Cardiac fibroblast (primary cell): Measurements from ENCODE around the gene CYSLTR2.
"Not testable (repeated sequence)": the region's sequence is repeated elsewhere in the genome, so short reads cannot be mapped to it uniquely, and the experiment has no call there.

ENCODE experiments used
- DNase-seq, 2 donors: peaks; one replicate each; pipeline versions ENCODE4 v3.0.0 to v3.0.0-alpha.2; 2010; ENCODE audit warnings: low read depth in 2 of 2
- H3K4me3 ChIP-seq, 2 donors: replicated peaks in 1 of 2; 1 replicate in 1 of 2; 2 replicates in 1 of 2; pipeline ENCODE4 v1.5.1; 2011; ENCODE audit warnings: low read depth in 2 of 2, low read length in 2 of 2, mild to moderate bottlenecking in 2 of 2, moderate library complexity in 1 of 2
- TF ChIP-seq, protein P1 (sequence below): IDR thresholded peaks from one replicate; pipeline ENCODE4 v1.5.1; 2011; ENCODE audit warnings: low read depth, mild to moderate bottlenecking, low read length, inconsistent platforms

Gene CYSLTR2

DNA sequence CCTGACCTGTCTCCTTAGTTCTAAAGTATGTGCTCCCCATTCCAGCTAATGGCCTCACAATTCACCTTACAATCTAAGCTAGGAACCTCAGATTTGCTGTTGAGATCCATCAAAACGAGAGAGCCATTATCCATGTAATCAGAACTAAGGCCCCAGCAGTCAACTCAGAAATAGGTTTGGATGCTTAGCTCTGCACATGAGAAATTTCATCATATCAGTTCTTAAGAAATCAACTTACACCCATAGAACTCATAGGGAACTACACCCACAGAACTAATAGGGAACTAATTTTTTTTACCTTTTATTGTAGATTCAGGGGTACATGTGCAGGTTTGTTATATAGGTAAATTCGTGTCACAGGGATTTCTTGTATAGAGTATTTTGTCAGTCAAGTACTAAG, 28.7 kb downstream of the CYSLTR2 start:
- TF ChIP-seq, protein P1, sequence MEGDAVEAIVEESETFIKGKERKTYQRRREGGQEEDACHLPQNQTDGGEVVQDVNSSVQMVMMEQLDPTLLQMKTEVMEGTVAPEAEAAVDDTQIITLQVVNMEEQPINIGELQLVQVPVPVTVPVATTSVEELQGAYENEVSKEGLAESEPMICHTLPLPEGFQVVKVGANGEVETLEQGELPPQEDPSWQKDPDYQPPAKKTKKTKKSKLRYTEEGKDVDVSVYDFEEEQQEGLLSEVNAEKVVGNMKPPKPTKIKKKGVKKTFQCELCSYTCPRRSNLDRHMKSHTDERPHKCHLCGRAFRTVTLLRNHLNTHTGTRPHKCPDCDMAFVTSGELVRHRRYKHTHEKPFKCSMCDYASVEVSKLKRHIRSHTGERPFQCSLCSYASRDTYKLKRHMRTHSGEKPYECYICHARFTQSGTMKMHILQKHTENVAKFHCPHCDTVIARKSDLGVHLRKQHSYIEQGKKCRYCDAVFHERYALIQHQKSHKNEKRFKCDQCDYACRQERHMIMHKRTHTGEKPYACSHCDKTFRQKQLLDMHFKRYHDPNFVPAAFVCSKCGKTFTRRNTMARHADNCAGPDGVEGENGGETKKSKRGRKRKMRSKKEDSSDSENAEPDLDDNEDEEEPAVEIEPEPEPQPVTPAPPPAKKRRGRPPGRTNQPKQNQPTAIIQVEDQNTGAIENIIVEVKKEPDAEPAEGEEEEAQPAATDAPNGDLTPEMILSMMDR: no peak
- no peak overlapping the region for H3K4me3 ChIP-seq
- no peak for DNase-seq

DNA sequence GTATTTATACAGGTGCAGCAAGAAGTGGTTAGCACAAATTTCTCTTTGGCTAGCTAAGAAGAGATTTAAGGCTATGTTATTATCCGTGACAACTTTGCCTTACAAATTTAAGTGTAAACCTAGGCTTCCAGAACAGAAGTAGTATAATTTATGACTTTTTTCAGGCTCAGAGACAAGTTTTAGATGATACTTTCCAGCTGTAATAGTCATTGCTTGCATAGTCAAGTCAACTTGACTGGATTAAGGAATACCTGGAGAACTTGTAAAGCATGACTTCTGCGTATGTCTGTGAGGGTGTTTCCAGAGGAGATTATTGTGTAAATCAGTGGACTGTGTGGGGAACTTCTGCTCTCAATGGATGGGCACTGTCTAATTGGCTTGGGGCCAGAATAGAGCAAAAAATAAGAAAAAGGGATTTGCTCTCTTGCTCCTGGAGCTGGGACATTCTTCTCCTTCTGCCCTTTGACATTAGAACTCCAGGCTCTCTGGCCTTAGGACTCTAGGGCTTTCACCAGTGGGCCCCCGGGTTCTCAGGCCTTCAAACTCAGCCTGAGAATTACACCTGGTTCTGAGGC, 33.0 kb downstream of the CYSLTR2 start:
- DNase-seq: no peak
- H3K4me3 ChIP-seq: no peak overlapping the region
- TF ChIP-seq, protein P1: no peak

- TF ChIP-seq, protein P1: no peak
- DNase-seq: no peak
- no peak overlapping the region for H3K4me3 ChIP-seq
Observed at GRCh38 chr13:48687249-48687648, 33.5 kb downstream of the CYSLTR2 start.

- TF ChIP-seq, protein P1: no peak
- DNase-seq: no peak
- H3K4me3 ChIP-seq: no peak overlapping the region
Observed at GRCh38 chr13:48693998-48694397, 40.3 kb downstream of the CYSLTR2 start.

GRCh38 chr13:48695776-48696175, 42.0 kb downstream of the CYSLTR2 start:
- H3K4me3 ChIP-seq: no peak overlapping the region
- TF ChIP-seq, protein P1: no peak
- DNase-seq: no peak

- not testable (repeated sequence) for DNase-seq, H3K4me3 ChIP-seq
Observed at GRCh38 chr13:48696676-48697075, 42.9 kb downstream of the CYSLTR2 start.

- TF ChIP-seq, protein P1: no peak
Observed at GRCh38 chr13:48707405-48707804, 53.7 kb downstream of the CYSLTR2 start.

More at GRCh38 chr13:48707405-48707804, 53.7 kb downstream of the CYSLTR2 start:
- no peak for DNase-seq
- H3K4me3 ChIP-seq: no peak overlapping the region
